ENCODE results near the gene TBC1D1. TPM values are rescaled to one million over a fixed set of nuclear protein-coding genes. Genes with fewer than 3 reads are reported as not detected.
"Not testable (repeated sequence)": the region's sequence is repeated elsewhere in the genome, so short reads cannot be mapped to it uniquely, and the experiment has no call there.

The TBC1D1 gene
- total RNA-seq, 4 donors from 2014 or later = 15.9 to 24.0 (median 20.0) TPM

- TF ChIP-seq CTCF (IDR thresholded peaks at IDR 0.05) (no peak), POLR2A (IDR thresholded peaks at IDR 0.05) (no peak)
- H3K4me3 ChIP-seq (ENCODE audit: low read depth, poor library complexity, severe bottlenecking) = no peak overlapping the region
- no peak for DNase-seq (ENCODE audit: low spot score in 2 of 2)
- WGBS, 2 donors = 73 to 81% methylated on average over 7 of the region's 7 CpGs
- intact Hi-C loops (cut with DNase I; ENCODE audit: low total_unique reads) = no loop called here
Observed at GRCh38 chr4:38015886-38016515, 125.1 kb downstream of the TBC1D1 start.

GRCh38 chr4:38016698-38017097, 125.8 kb downstream of the TBC1D1 start:
- TF ChIP-seq CTCF (IDR thresholded peaks at IDR 0.05) = no peak
- no peak for TF ChIP-seq POLR2A (IDR thresholded peaks at IDR 0.05)
- 93 to 100% methylated on average over 2 of the region's 2 CpGs for WGBS, 2 donors
- DNase-seq (ENCODE audit: low spot score in 2 of 2) = no peak
- intact Hi-C loops (cut with DNase I; ENCODE audit: low total_unique reads) = no loop called here
- no peak overlapping the region for H3K4me3 ChIP-seq (ENCODE audit: low read depth, poor library complexity, severe bottlenecking)

- WGBS, 2 donors = 85 to 90% methylated on average over 5 of the region's 5 CpGs
- DNase-seq (ENCODE audit: low spot score in 2 of 2) = no peak
- TF ChIP-seq POLR2A (IDR thresholded peaks at IDR 0.05) (no peak), CTCF (IDR thresholded peaks at IDR 0.05) (no peak)
- intact Hi-C loops (cut with DNase I; ENCODE audit: low total_unique reads) = no loop called here
- H3K4me3 ChIP-seq (ENCODE audit: low read depth, poor library complexity, severe bottlenecking) = no peak overlapping the region
Observed at GRCh38 chr4:38017609-38018008, 126.7 kb downstream of the TBC1D1 start.

GRCh38 chr4:38020386-38020785, 129.5 kb downstream of the TBC1D1 start:
- TF ChIP-seq CTCF (IDR thresholded peaks at IDR 0.05) = no peak
- no peak for TF ChIP-seq POLR2A (IDR thresholded peaks at IDR 0.05)
- H3K4me3 ChIP-seq (ENCODE audit: low read depth, poor library complexity, severe bottlenecking) = no peak overlapping the region
- intact Hi-C loops (cut with DNase I; ENCODE audit: low total_unique reads) = loop anchor here (10.0 kb wide), 1 partner anchor 206 kb away; no protein-coding TSS in a partner anchor
- no peak for DNase-seq (ENCODE audit: low spot score in 2 of 2)
- WGBS, 2 donors = 96 to 99% methylated on average over 7 of the region's 7 CpGs

GRCh38 chr4:38020961-38021360, 130.1 kb downstream of the TBC1D1 start:
- intact Hi-C loops (cut with DNase I; ENCODE audit: low total_unique reads) = loop anchor here (10.0 kb wide), 1 partner anchor 206 kb away; no protein-coding TSS in a partner anchor
- not testable (repeated sequence) for DNase-seq (ENCODE audit: low spot score in 2 of 2); H3K4me3 ChIP-seq (ENCODE audit: low read depth, poor library complexity, severe bottlenecking)
- 96 to 98% methylated on average over 4 of the region's 4 CpGs for WGBS, 2 donors

- intact Hi-C loops (cut with DNase I; ENCODE audit: low total_unique reads) = loop anchor here (10.0 kb wide), 1 partner anchor 207 kb away; no protein-coding TSS in a partner anchor
- no peak overlapping the region for H3K4me3 ChIP-seq (ENCODE audit: low read depth, poor library complexity, severe bottlenecking)
- TF ChIP-seq POLR2A (IDR thresholded peaks at IDR 0.05) (no peak), CTCF (IDR thresholded peaks at IDR 0.05) (no peak)
- DNase-seq (ENCODE audit: low spot score in 2 of 2) = no peak
- 91 to 93% methylated on average over 3 of the region's 3 CpGs for WGBS, 2 donors
Observed at GRCh38 chr4:38021751-38022150, 130.9 kb downstream of the TBC1D1 start.
